H9 (cell line): Measurements from ENCODE around the gene NRXN3. TPM values are rescaled to one million over a fixed set of nuclear protein-coding genes. Genes with fewer than 3 reads are reported as not detected.

Experiments
- DNase-seq: peaks from one replicate; pipeline ENCODE4 v3.0.0-alpha.2; 2017
- H2AFZ ChIP-seq: one replicate; pipeline ENCODE4 v1.6.1; 2013; ENCODE audit warnings: mild to moderate bottlenecking, low read length, control low read depth, moderate library complexity
- H2AK5ac ChIP-seq: 2 replicates; pipeline ENCODE4 v1.6.1; 2013; ENCODE audit warnings: low read length, control low read depth, mixed read lengths; ENCODE audit not compliant: insufficient read length
- H2BK120ac ChIP-seq: one replicate; pipeline ENCODE4 v1.6.1; 2013; ENCODE audit warnings: low read depth, mild to moderate bottlenecking, low read length, control low read depth, inconsistent platforms; ENCODE audit not compliant: poor library complexity, severe bottlenecking
- H2BK12ac ChIP-seq: 2 replicates; pipeline ENCODE4 v1.6.1; 2013; ENCODE audit warnings: low read length, control low read depth, mixed read lengths, low read depth; ENCODE audit not compliant: insufficient read length
- H2BK15ac ChIP-seq: 2 replicates; pipeline ENCODE4 v1.6.1; 2013; ENCODE audit warnings: low read depth, low read length, control low read depth
- H2BK20ac ChIP-seq: one replicate; pipeline ENCODE4 v1.6.1; 2013; ENCODE audit warnings: low read depth, mild to moderate bottlenecking, low read length, control low read depth, inconsistent platforms; ENCODE audit not compliant: poor library complexity, severe bottlenecking
- H2BK5ac ChIP-seq: 2 replicates; pipeline ENCODE4 v1.6.1; 2013; ENCODE audit warnings: low read length, control low read depth, mixed read lengths; ENCODE audit not compliant: insufficient read length
- H3K14ac ChIP-seq: 2 replicates; pipeline ENCODE4 v1.6.1; 2013; ENCODE audit warnings: low read length, control low read depth; ENCODE audit not compliant: insufficient read depth
- H3K18ac ChIP-seq: 2 replicates; pipeline ENCODE4 v1.6.1; 2013; ENCODE audit warnings: low read depth, mild to moderate bottlenecking, mixed read lengths, low read length, control low read depth; ENCODE audit not compliant: insufficient read length
- H3K23ac ChIP-seq: 2 replicates; pipeline ENCODE4 v1.6.1; 2013; ENCODE audit warnings: low read length, control low read depth, mixed read lengths, low read depth; ENCODE audit not compliant: insufficient read length
- H3K23me2 ChIP-seq: 2 replicates; pipeline ENCODE4 v1.6.1; 2013; ENCODE audit warnings: low read depth, mild to moderate bottlenecking, mixed read lengths, low read length, control low read depth; ENCODE audit not compliant: insufficient read length, poor library complexity, severe bottlenecking
- H3K27ac ChIP-seq: 2 replicates; pipeline ENCODE4 v1.5.1; 2013; ENCODE audit warnings: low read length, control low read depth, mixed read lengths, low read depth; ENCODE audit not compliant: insufficient read length
- H3K27me3 ChIP-seq: 2 replicates; pipeline ENCODE4 v1.6.1; 2013; ENCODE audit warnings: low read length, control low read depth, inconsistent platforms; ENCODE audit not compliant: insufficient read depth
- H3K4ac ChIP-seq: 2 replicates; pipeline ENCODE4 v1.6.1; 2013; ENCODE audit warnings: low read depth, mild to moderate bottlenecking, control low read depth, inconsistent platforms, low read length, moderate library complexity
- H3K4me1 ChIP-seq: 2 replicates; pipeline ENCODE4 v1.6.1; 2013; ENCODE audit warnings: low read length, control low read depth, inconsistent platforms; ENCODE audit not compliant: insufficient read depth
- H3K4me2 ChIP-seq: 2 replicates; pipeline ENCODE4 v1.6.1; 2013; ENCODE audit warnings: low read length, control low read depth, mixed read lengths; ENCODE audit not compliant: insufficient read length, insufficient read depth
- H3K56ac ChIP-seq: 2 replicates; pipeline ENCODE4 v1.6.1; 2013; ENCODE audit warnings: low read depth, mild to moderate bottlenecking, mixed read lengths, low read length, control low read depth; ENCODE audit not compliant: insufficient read length
- H3K79me1 ChIP-seq: 2 replicates; pipeline ENCODE4 v1.6.1; 2013; ENCODE audit warnings: low read depth, mild to moderate bottlenecking, moderate library complexity, low read length, control low read depth, inconsistent platforms; ENCODE audit not compliant: insufficient read depth, poor library complexity, severe bottlenecking
- H3K79me2 ChIP-seq: 2 replicates; pipeline ENCODE4 v1.6.1; 2013; ENCODE audit warnings: low read length, control low read depth, inconsistent platforms; ENCODE audit not compliant: insufficient read depth
- H3K9ac ChIP-seq: 2 replicates; pipeline ENCODE4 v1.6.1; 2013; ENCODE audit warnings: low read length, control low read depth, mixed read lengths; ENCODE audit not compliant: insufficient read length; ENCODE audit errors: extremely low read depth
- H3K9me3 ChIP-seq: one replicate; pipeline ENCODE4 v1.6.1; 2013; ENCODE audit warnings: low read depth, low read length, inconsistent platforms; ENCODE audit not compliant: control insufficient read depth
- H3T11ph ChIP-seq: one replicate; pipeline ENCODE4 v1.6.1; 2013; ENCODE audit warnings: mild to moderate bottlenecking, low read length, control low read depth, inconsistent platforms
- H4K20me1 ChIP-seq: one replicate; pipeline ENCODE4 v1.6.1; 2013; ENCODE audit not compliant: control insufficient read depth, insufficient read length, insufficient read depth
- H4K5ac ChIP-seq: 2 replicates; pipeline ENCODE4 v1.6.1; 2013; ENCODE audit warnings: low read depth, mild to moderate bottlenecking, mixed read lengths, low read length, control low read depth; ENCODE audit not compliant: insufficient read length
- H4K8ac ChIP-seq: replicated peaks from 2 replicates; pipeline ENCODE4 v1.6.1; 2013; ENCODE audit warnings: low read length, control low read depth, mixed read lengths, low read depth; ENCODE audit not compliant: insufficient read length
- H4K91ac ChIP-seq: 2 replicates; pipeline ENCODE4 v1.6.1; 2013; ENCODE audit warnings: low read depth, mild to moderate bottlenecking, moderate library complexity, mixed read lengths, low read length, control low read depth; ENCODE audit not compliant: insufficient read length
- H3K27ac Mint-ChIP-seq, 3 experiments: 2 replicates in 2 of 3; 3 replicates in 1 of 3; pipeline ENCODE4 v1.8.0; 2020 to 2021; ENCODE audit warnings: mixed read lengths in 3 of 3, mild to moderate bottlenecking in 1 of 3, moderate library complexity in 1 of 3
- H3K27me3 Mint-ChIP-seq: 2 replicates; pipeline ENCODE4 v1.8.0; 2021; ENCODE audit warnings: low read depth, mild to moderate bottlenecking, moderate library complexity, mixed read lengths
- H3K36me3 Mint-ChIP-seq, 3 experiments: 2 replicates in 2 of 3; 3 replicates in 1 of 3; pipeline ENCODE4 v1.8.0; 2020 to 2021; ENCODE audit warnings: low read depth in 3 of 3, mixed read lengths in 3 of 3; ENCODE audit not compliant: insufficient read depth in 1 of 3
- H3K4me1 Mint-ChIP-seq, 2 experiments: 2 replicates each; pipeline ENCODE4 v1.8.0; 2020; ENCODE audit warnings: mixed read lengths in 2 of 2
- H3K4me3 Mint-ChIP-seq, 2 experiments: 2 replicates in 1 of 2; 3 replicates in 1 of 2; pipeline ENCODE4 v1.8.0; 2020 to 2021; ENCODE audit warnings: mild to moderate bottlenecking in 2 of 2, mixed read lengths in 2 of 2, moderate library complexity in 1 of 2
- H3K9me3 Mint-ChIP-seq, 2 experiments: 2 replicates in 1 of 2; 3 replicates in 1 of 2; pipeline ENCODE4 v1.8.0; 2020; ENCODE audit warnings: mild to moderate bottlenecking in 2 of 2, mixed read lengths in 2 of 2, moderate library complexity in 1 of 2
- WGBS: extraction: QIAGEN DNeasy Blood & Tissue Kit; methylation state at CpG from one replicate; pipeline ENCODE4 v1.1.7; 2013; ENCODE audit warnings: missing lambda C conversion rate, low lambda C conversion rate, mixed read lengths; ENCODE audit not compliant: insufficient read length; ENCODE audit errors: extremely low coverage; 5-methylcytosine and 5-hydroxymethylcytosine counted together
- total RNA-seq: library from RNA; stranded (reverse); gene quantifications from 2 replicates; pipeline ENCODE4 v1.2.1, GENCODE V29; 2021
- TF ChIP-seq, protein P1 (sequence below): fragments of 200-600 bp; sonication (generic); conservative IDR thresholded peaks from 3 replicates; pipeline ENCODE4 v1.8.0; 2021; ENCODE audit warnings: antibody characterized with exemption, mild to moderate bottlenecking

The NRXN3 gene
- total RNA-seq, 1 experiment from 2014 or later, result 1.8 TPM

DNA sequence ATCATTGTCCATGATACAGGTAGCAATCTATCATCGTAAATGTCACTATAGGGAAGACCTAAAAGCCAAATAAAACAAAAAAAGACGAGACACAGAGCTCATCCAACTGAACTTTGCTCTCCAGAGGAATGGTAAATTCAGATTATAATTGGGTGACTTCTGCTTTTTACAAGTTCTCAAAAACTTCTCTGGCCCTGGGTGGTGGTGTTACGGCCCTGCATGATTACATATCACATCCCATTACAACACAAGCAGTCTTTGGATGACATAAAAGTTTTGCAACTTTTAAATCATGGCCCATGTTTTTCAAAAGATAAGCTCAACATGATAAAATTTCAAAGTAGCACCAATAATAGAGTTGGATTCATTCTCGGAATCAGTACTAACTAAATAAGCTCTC, 1741.6 kb downstream of the NRXN3 start:
- Histone ChIP-seq H3K9me3 (no peaks in the 10 kb centered on the region), H2BK15ac (no peak overlapping the region), H3K4me1 (no peaks in the 10 kb centered on the region), H2BK20ac (no peak overlapping the region), H3K23me2 (no peaks in the 10 kb centered on the region), H4K20me1 (no peaks in the 10 kb centered on the region), H4K91ac (no peak overlapping the region), H2BK12ac (no peak overlapping the region), H3T11ph (no peak overlapping the region), H3K9ac (no peak overlapping the region), H3K56ac (no peak overlapping the region), H4K5ac (no peak overlapping the region), H3K27ac (no peak overlapping the region), H4K8ac (no peak overlapping the region), H3K18ac (no peak overlapping the region), H3K79me2 (no peaks in the 10 kb centered on the region), H2AK5ac (no peak overlapping the region), H3K14ac (no peak overlapping the region), H2AFZ (no peak overlapping the region), H3K4ac (no peak overlapping the region), H3K27me3 (no peaks in the 10 kb centered on the region), H3K4me2 (no peak overlapping the region), H2BK5ac (no peak overlapping the region), H3K79me1 (no peaks in the 10 kb centered on the region), H3K23ac (no peak overlapping the region), H2BK120ac (no peak overlapping the region)
- Mint-ChIP-seq H3K9me3 (peaks cover 0 to 3% of the 10 kb centered on the region in 2 experiments; a peak in 1 of 5 replicates), H3K36me3 (peaks cover 0 to 4% (median 0%) of the 10 kb centered on the region in 3 experiments; a peak in 1 of 7 replicates), H3K4me3 (no peak overlapping the region), H3K27ac (no peak overlapping the region), H3K27me3 (no peaks in the 10 kb centered on the region; the same call in 1 of the 2 replicates), H3K4me1 (no peaks in the 10 kb centered on the region)
- TF ChIP-seq, protein P1, sequence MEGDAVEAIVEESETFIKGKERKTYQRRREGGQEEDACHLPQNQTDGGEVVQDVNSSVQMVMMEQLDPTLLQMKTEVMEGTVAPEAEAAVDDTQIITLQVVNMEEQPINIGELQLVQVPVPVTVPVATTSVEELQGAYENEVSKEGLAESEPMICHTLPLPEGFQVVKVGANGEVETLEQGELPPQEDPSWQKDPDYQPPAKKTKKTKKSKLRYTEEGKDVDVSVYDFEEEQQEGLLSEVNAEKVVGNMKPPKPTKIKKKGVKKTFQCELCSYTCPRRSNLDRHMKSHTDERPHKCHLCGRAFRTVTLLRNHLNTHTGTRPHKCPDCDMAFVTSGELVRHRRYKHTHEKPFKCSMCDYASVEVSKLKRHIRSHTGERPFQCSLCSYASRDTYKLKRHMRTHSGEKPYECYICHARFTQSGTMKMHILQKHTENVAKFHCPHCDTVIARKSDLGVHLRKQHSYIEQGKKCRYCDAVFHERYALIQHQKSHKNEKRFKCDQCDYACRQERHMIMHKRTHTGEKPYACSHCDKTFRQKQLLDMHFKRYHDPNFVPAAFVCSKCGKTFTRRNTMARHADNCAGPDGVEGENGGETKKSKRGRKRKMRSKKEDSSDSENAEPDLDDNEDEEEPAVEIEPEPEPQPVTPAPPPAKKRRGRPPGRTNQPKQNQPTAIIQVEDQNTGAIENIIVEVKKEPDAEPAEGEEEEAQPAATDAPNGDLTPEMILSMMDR, result no peak
- DNase-seq, result no peak
- no CpG with 5 or more reads among the region's 4 CpGs for WGBS
